K562 (cell line): ENCODE data around the gene CACNB1. TPM values are rescaled to one million over a fixed set of nuclear protein-coding genes. Genes with fewer than 3 reads are reported as not detected.
A peak's percentile ranks its signal among the peaks of the same experiment; 100 is the strongest.

Experiments used
- ATF1 ChIP-seq, 2 experiments: fragments of 450-650 bp in 1 of 2; IDR thresholded peaks; 2 replicates each; pipeline ENCODE4 v1.6.1; 2016; ENCODE audit warnings: missing compliant biosample characterization in 1 of 2, missing genetic modification characterization in 1 of 2
- ATF4 ChIP-seq: fragments of 450-650 bp; formaldehyde crosslinking; IDR thresholded peaks from 2 replicates; pipeline ENCODE4 v1.4.0; 2022; ENCODE audit warnings: mild to moderate bottlenecking, moderate library complexity
- ATF6 ChIP-seq: sonication (generic); formaldehyde crosslinking; IDR thresholded peaks from 2 replicates; pipeline ENCODE4 v1.4.0; 2020; ENCODE audit warnings: mild to moderate bottlenecking, missing genetic modification reagents
- BACH1 ChIP-seq: fragments of 200-800 bp; sonication (Bioruptor generic); IDR thresholded peaks from 2 replicates; pipeline ENCODE4 v1.6.1; 2016; ENCODE audit warnings: missing genetic modification characterization, missing compliant biosample characterization
- CHD1 ChIP-seq: fragments of 200-600 bp; sonication (generic); IDR thresholded peaks from one replicate; pipeline ENCODE4 v1.6.1; 2012; ENCODE audit warnings: mild to moderate bottlenecking, moderate library complexity, low read length, inconsistent platforms
- CREB5 ChIP-seq: fragments of 250-450 bp; sonication (Bioruptor Pico); IDR thresholded peaks from 2 replicates; pipeline ENCODE4 v1.5.0; 2020; ENCODE audit warnings: mild to moderate bottlenecking
- CSDE1 ChIP-seq, 2 experiments: fragments of 450-650 bp; IDR thresholded peaks; 2 replicates each; pipeline ENCODE4 v1.6.1; 2016; ENCODE audit warnings: mild to moderate bottlenecking in 1 of 2
- GTF2E2 ChIP-seq: fragments of 200-800 bp; sonication (Bioruptor generic); IDR thresholded peaks from 2 replicates; pipeline ENCODE4 v1.6.1; 2016; ENCODE audit warnings: missing genetic modification characterization, missing compliant biosample characterization
- HNRNPH1 ChIP-seq: fragments of 200-400 bp; formaldehyde crosslinking; optimal IDR thresholded peaks from 2 replicates; pipeline ENCODE3; 2017; ENCODE audit warnings: low read depth, mild to moderate bottlenecking, low read length, moderate library complexity
- MAFG ChIP-seq: fragments of 450-650 bp; conservative IDR thresholded peaks from 2 replicates; pipeline ENCODE4 v1.6.1; 2016; ENCODE audit warnings: missing genetic modification characterization, missing compliant biosample characterization
- MTA1 ChIP-seq: fragments of 450-650 bp; IDR thresholded peaks from 2 replicates; pipeline ENCODE4 v1.6.1; 2017; ENCODE audit warnings: borderline replicate concordance
- MTA3 ChIP-seq: fragments of 450-650 bp; formaldehyde crosslinking; IDR thresholded peaks from 2 replicates; pipeline ENCODE4 v1.6.1; 2017; ENCODE audit warnings: mild to moderate bottlenecking, borderline replicate concordance
- NFE2 ChIP-seq: IDR thresholded peaks from 2 replicates; pipeline ENCODE4 v1.6.1; 2014; ENCODE audit warnings: antibody characterized with exemption, low read depth
- RBM25 ChIP-seq: fragments of 200-400 bp; formaldehyde crosslinking; IDR thresholded peaks from 2 replicates; pipeline ENCODE4 v1.6.1; 2018; ENCODE audit warnings: low read length, low read depth, moderate library complexity; ENCODE audit not compliant: severe bottlenecking
- SRF ChIP-seq, 2 experiments: fragments of 250-450, 450-650 bp in 1 of 2; sonication (Bioruptor Pico) in 1 of 2; sonication (generic) in 1 of 2; formaldehyde crosslinking; IDR thresholded peaks; 2 replicates each; pipeline versions ENCODE4 v1.5.0 to v1.5.1; 2020 to 2022; ENCODE audit warnings: mild to moderate bottlenecking in 1 of 2, missing genetic modification reagents in 1 of 2
- TEAD4 ChIP-seq, 2 experiments: sonication (generic) in 1 of 2; formaldehyde crosslinking in 1 of 2; IDR thresholded peaks; 2 replicates each; pipeline versions ENCODE4 v1.6.1 to v1.8.0; 2012 to 2022; ENCODE audit warnings: borderline replicate concordance in 1 of 2, inconsistent platforms in 1 of 2, low read length in 1 of 2, mild to moderate bottlenecking in 1 of 2, missing genetic modification reagents in 1 of 2
- ZNF121 ChIP-seq: sonication (generic); formaldehyde crosslinking; conservative IDR thresholded peaks from 2 replicates; pipeline ENCODE4 v1.8.0; 2022; ENCODE audit warnings: missing genetic modification reagents
- ZNF146 ChIP-seq: IDR thresholded peaks from one replicate; pipeline ENCODE4 v1.6.1; 2018; ENCODE audit warnings: missing compliant biosample characterization; ENCODE audit not compliant: unreplicated experiment
- ZNF384 ChIP-seq: IDR thresholded peaks from 2 replicates; pipeline ENCODE4 v1.6.1; 2012; ENCODE audit warnings: low read depth, low read length, improper control_type of control experiment
- ZNF507 ChIP-seq: conservative IDR thresholded peaks from 2 replicates; pipeline ENCODE4 v1.6.1; 2017; ENCODE audit warnings: missing genetic modification characterization, missing compliant biosample characterization
- ZNF75A ChIP-seq: fragments of 450-650 bp; formaldehyde crosslinking; IDR thresholded peaks from 2 replicates; pipeline ENCODE4 v1.4.0; 2020; ENCODE audit warnings: mild to moderate bottlenecking
- ZNF76 ChIP-seq: fragments of 250-450 bp; sonication (Bioruptor Pico); IDR thresholded peaks from 2 replicates; pipeline ENCODE4 v1.4.0; 2020; ENCODE audit warnings: mild to moderate bottlenecking, moderate library complexity, borderline replicate concordance
- ZNF830 ChIP-seq: fragments of 250-450 bp; sonication (Bioruptor Pico); IDR thresholded peaks from 2 replicates; pipeline ENCODE4 v1.5.0; 2021; ENCODE audit warnings: mild to moderate bottlenecking
- polyA plus RNA-seq, 8 experiments: library from polyadenylated mRNA; depleted of rRNA in 4 of 8; stranded (reverse) in 5 of 8; unstranded in 3 of 8; fragments of >200 nt; fragmentation: Nextera tagmentation in 2 of 8; fragmentation: Illumina TruSeq in 1 of 8; extraction: Ambion mirVana in 2 of 8; extraction: Trizol in 1 of 8; gene quantifications; 2 replicates each; pipeline versions ENCODE4 v1.2.1 to v1.2.3, GENCODE V29; 2011 to 2014; ENCODE audit warnings: inconsistent platforms in 1 of 8, missing spikeins in 1 of 8
- total RNA-seq, 7 experiments: library from RNA; depleted of rRNA in 6 of 7; stranded (reverse); fragments of >200 nt in 6 of 7; fragmentation: Illumina TruSeq in 2 of 7; extraction: Trizol in 2 of 7; gene quantifications; 2 replicates each; pipeline versions ENCODE4 v1.2.1 to v1.2.3, GENCODE V29; 2011 to 2021; ENCODE audit warnings: low replicate concordance in 1 of 7

Gene CACNB1
- total and polyA plus RNA-seq, 9 of the 15 experiments (the other 6 are each of a cell fraction or from before 2014, with no cell fraction given): 0.08 to 7.4 (median 3.0) TPM

GRCh38 chr17:39132192-39132610, 65.3 kb downstream of the CACNB1 start (continued):
- TF ChIP-seq MTA1: no peak
- no peak for TF ChIP-seq ZNF146
- no peak for TF ChIP-seq ZNF830 (CRISPR knock-in tag)
- no peak for TF ChIP-seq TEAD4 (IDR thresholded peaks at IDR 0.05; ENCODE audit: low read length)
- TF ChIP-seq TEAD4 (CRISPR knock-in tag; IDR thresholded peaks at IDR 0.05; ENCODE audit: borderline replicate concordance): no peak
- TF ChIP-seq GTF2E2: no peak
- TF ChIP-seq ATF6 (CRISPR knock-in tag): no peak
- TF ChIP-seq ZNF384: no peak
- TF ChIP-seq ZNF507 (tag): no peak
- peak; percentile 98 for TF ChIP-seq MAFG (tag)
- no peak for TF ChIP-seq ZNF75A (CRISPR knock-in tag)
- no peak for TF ChIP-seq ZNF121 (CRISPR knock-in tag)
- TF ChIP-seq HNRNPH1: no peak
- peak; percentile 98 for TF ChIP-seq BACH1 (tag)
- no peak for TF ChIP-seq ATF4
- no peak for TF ChIP-seq MTA3
- no peak for TF ChIP-seq CREB5 (CRISPR knock-in tag)
- no peak for TF ChIP-seq RBM25
- TF ChIP-seq CSDE1 (IDR thresholded peaks at IDR 0.05): no peak
- no peak for TF ChIP-seq SRF (CRISPR knock-in tag; IDR thresholded peaks at IDR 0.05)
- no peak for TF ChIP-seq CHD1
- TF ChIP-seq NFE2: peak; percentile 84
- TF ChIP-seq ZNF76 (CRISPR knock-in tag): no peak
- TF ChIP-seq ATF1 (CRISPR knock-in tag; IDR thresholded peaks at IDR 0.05): no peak
- TF ChIP-seq ATF1 (tag; IDR thresholded peaks at IDR 0.05): no peak
